NT2/D1 (cell line): ENCODE results near the gene CDYL.

Experiments used
- SUZ12 ChIP-seq: IDR thresholded peaks from 2 replicates; pipeline ENCODE4 v1.6.1; 2011; ENCODE audit not compliant: insufficient read length, insufficient read depth; ENCODE audit errors: extremely low read depth
- YY1 ChIP-seq: IDR thresholded peaks from 2 replicates; pipeline ENCODE4 v1.6.1; 2011; ENCODE audit not compliant: insufficient read length, insufficient read depth
- ZNF274 ChIP-seq: IDR thresholded peaks from 2 replicates; pipeline ENCODE4 v1.6.1; 2011; ENCODE audit warnings: mild to moderate bottlenecking, low read depth, low read length

- no peak for TF ChIP-seq YY1
- no peak for TF ChIP-seq ZNF274
- TF ChIP-seq SUZ12 = no peak
Observed at GRCh38 chr6:4948781-4949450, 172.7 kb downstream of the CDYL start.
